Uterus (tissue), 2 donors: ENCODE measurements around the gene EVA1C.

Experiments used
- CTCF ChIP-seq, 4 experiments: fragments of 200-600 bp in 2 of 4; fragments of 450-650 bp in 2 of 4; sonication (generic) in 2 of 4; IDR thresholded peaks; one replicate each; pipeline ENCODE4 v1.5.1; 2016 to 2019; ENCODE audit warnings: antibody characterized with exemption in 4 of 4, mild to moderate bottlenecking in 2 of 4, moderate library complexity in 1 of 4
- POLR2A ChIP-seq, 2 donors: fragments of 450-650 bp; IDR thresholded peaks; one replicate each; pipeline ENCODE4 v1.6.1; 2016; ENCODE audit warnings: antibody characterized with exemption in 2 of 2, mild to moderate bottlenecking in 1 of 2, moderate library complexity in 1 of 2

- no peak for TF ChIP-seq POLR2A (IDR thresholded peaks at IDR 0.05)
- TF ChIP-seq CTCF (IDR thresholded peaks at IDR 0.05), result no peak
Observed at GRCh38 chr21:32380940-32381339, 31.6 kb upstream of the EVA1C start.
